HG03039 (cell line): Measurements from ENCODE around the gene GPS2.

Source experiments
- ATAC-seq: cut with Tn5 transposase; IDR thresholded peaks from one replicate; pipeline ENCODE4 v1.9.1; 2021; ENCODE audit warnings: mild to moderate bottlenecking, moderate library complexity; ENCODE audit not compliant: unreplicated experiment

Gene GPS2

DNA sequence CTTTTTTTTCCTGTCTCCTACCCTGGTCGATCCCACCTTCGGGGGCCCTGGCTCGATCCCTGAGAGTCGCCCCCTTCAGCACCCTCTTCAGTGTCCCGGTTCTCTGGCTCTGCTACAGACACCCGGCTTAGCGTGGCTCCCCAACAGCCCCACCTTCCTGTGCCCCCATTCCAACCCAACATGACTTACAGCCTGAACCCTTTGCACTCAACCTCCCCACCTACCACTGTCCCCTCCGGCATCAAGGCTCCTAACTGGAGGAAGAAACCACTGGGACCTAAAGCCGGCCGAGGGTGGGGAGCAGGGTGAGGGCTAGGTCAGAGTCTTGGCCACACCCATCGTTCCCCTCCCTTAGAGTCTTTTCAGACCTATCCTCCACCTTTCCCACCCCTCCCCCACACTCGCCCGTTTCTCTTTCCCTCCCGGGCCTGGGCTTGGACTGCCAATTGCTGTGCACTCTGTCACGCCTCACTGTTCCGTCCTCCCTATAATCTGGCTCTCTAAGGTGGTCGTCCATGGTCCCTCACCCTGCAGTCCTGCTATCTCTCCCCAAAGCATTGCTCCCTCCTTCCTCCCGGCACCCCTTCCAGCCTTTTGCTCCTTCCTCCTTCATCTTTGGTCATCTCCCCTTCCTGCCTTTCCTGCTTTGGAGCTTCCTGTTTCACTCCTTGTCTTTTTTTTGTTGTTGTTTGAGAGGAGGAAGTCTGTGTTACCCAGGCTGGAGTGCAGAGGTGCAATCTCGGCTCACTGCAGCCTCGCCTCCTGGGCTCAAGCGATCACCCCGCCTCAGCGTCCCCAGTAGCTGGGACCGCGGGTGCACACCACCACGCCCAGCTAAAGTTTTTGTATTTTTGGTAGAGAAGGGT lies 52.0 kb downstream of the GPS2 start:
- no peak for ATAC-seq
